22Rv1 (cell line): ENCODE results near the gene GREB1.

Experiments used
- CTCF ChIP-seq: fragments of 450-650 bp; IDR thresholded peaks from 2 replicates; pipeline ENCODE4 v1.5.1; 2017; ENCODE audit warnings: mild to moderate bottlenecking
- ZFX ChIP-seq: fragments of 450-650 bp; IDR thresholded peaks from 2 replicates; pipeline ENCODE4 v1.6.1; 2017; ENCODE audit warnings: antibody characterized with exemption, borderline replicate concordance

GRCh38 chr2:11683476-11683875 is 149.6 kb downstream of the GREB1 start:
- TF ChIP-seq CTCF (no peak), ZFX (no peak)
